Inflammatory macrophage (primary cell): ENCODE data around the gene ADGRG4.
"Not testable (repeated sequence)": the region's sequence is repeated elsewhere in the genome, so short reads cannot be mapped to it uniquely, and the experiment has no call there.

Source experiments
- DNase-seq, 2 donors: peaks; one replicate each; pipeline ENCODE4 v3.0.0-alpha.2; 2020 to 2022
- total RNA-seq, 18 experiments: gene quantifications; one replicate each; lab custom pipeline; 2026; ENCODE audit warnings: mixed read lengths in 6 of 18, inconsistent platforms in 2 of 18; lab: John Stamatoyannopoulos, UW

ADGRG4 gene
- total RNA-seq, result 0 to 0.20 (median 0) reads per million in 18 experiments

DNA sequence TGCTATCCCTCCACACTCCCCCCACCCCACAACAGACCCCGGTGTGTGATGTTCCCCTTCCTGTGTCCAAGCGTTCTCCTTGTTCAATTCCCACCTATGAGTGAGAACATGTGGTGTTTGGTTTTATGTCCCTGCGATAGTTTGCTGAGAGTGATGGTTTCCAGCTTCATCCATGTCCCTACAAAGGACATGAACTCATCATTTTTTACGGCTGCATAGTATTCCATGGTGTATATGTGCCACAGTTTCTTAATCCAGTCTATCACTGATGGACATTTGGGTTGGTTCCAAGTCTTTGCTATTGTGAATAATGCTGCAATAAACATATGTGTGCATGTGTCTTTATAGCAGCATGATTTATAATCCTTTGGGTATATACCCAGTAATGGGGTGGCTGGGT lies at the start of gene ADGRG4:
ADGRG4 (plus strand) TSS at position 243 of the 400 bp plus-strand sequence. CDS start 7,815 bp downstream, outside the sequence.
- DNase-seq, result not testable (repeated sequence)

- peak; percentile 38 to 49 for DNase-seq
Observed at GRCh38 chrX:136251041-136251991, 49.4 kb upstream of the ADGRG4 start, which contains the start of gene MAP7D3. Gene MAP7D3, minus strand, starts transcription at chrX:136251400. Its CDS starts 42 bp downstream, at chrX:136251358.

DNA sequence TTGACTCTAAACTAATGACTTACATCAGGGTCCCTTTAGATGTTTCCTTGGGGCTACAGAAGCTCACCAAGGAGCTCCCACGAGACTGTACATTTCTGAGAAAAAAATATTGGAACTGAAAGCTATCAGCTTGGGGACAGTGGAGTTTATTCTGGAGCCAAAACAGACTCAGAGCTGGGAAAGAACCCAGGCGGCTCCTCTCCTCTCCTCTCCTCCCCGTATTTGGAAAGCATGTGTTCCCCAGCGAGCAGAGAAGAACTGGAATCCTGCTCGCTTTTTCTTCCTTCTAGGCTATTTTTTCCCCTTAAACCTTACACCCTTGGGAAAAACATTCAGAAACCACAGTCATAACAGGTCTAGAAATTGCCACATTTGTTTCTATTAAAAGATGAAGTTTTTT lies 45.2 kb upstream of the ADGRG4 start:
- no peak for DNase-seq

DNA sequence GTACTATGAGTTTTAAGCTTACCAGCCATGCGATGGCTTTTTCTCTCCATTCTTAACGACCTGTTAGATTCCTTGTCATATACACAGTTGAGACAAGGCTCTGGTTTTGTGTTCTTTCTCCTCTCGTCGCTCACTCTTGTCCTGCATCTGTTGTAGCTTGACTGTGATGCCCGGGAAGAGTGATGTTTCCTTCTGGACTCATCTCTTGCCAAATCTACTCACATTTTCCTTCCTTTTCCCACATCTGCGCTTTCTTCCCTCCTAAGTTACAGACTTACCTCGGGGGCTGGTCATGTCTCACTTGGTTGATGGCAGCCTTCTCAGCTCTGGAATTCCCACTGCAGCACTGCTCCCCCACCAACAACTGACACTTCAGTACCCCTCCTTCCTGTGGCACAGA lies 44.7 kb upstream of the ADGRG4 start:
- no peak for DNase-seq

DNA sequence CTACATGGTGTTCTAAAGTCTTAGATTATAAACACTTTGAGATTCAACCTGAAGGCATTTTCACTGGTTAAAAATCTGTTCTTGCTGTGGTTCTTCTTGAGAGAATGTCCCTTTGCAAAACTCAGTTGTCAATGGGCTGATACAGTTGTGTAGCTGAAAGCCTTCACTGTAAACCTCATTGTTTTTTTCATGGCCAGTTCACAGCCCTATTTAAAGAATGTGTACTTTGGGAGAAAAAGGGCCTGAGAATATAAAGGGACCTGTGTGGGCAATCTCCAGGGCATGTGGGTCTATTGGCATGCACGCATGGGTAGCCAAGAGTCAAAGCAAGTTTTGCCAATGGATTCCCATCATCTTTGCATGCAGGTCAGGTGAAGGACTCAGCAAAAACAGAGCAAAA lies 41.8 kb upstream of the ADGRG4 start:
- no peak for DNase-seq

GRCh38 chrX:136259543-136259942 lies 41.2 kb upstream of the ADGRG4 start:
- no peak for DNase-seq

DNA sequence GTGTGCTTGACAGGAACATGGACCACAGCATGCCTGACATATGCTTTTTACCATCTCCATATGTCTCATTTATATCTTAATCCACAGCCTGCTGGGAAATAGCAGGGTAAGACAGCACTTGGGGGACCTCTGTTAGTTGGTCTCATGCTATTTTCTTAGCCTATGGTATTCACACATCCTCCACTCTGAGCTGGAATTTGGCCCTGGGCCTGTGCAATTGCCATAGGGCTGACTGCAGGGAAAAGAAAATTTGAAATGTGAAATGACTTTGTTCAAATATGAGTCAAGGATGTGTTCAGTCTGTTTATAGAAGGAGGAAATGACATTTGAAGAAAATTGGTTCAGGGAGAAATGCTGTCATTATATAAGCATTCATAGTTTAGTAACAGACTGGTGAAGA lies 40.0 kb upstream of the ADGRG4 start:
- no peak for DNase-seq

GRCh38 chrX:136261321-136261720 lies 39.4 kb upstream of the ADGRG4 start:
- no peak for DNase-seq

DNA sequence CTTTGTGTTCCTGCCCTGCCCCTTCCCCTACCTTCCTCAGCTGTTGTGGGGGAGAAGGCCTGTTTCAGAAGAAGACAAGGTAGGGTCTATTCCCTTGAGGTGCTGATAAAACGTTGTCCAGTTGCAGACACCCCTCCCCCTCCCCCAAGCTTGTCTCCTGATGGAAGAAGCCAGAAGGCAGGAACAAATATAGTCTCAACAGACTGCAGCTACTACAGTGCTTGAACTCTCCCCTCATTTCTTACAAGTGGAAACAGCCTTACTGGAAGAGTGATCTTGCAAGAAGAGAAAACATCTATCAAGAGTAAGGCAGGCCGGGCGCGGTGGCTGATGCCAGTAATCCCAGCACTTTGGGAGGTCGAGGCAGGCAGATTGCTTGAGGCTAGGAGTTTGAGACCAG lies 38.5 kb upstream of the ADGRG4 start:
- DNase-seq, result no peak

DNA sequence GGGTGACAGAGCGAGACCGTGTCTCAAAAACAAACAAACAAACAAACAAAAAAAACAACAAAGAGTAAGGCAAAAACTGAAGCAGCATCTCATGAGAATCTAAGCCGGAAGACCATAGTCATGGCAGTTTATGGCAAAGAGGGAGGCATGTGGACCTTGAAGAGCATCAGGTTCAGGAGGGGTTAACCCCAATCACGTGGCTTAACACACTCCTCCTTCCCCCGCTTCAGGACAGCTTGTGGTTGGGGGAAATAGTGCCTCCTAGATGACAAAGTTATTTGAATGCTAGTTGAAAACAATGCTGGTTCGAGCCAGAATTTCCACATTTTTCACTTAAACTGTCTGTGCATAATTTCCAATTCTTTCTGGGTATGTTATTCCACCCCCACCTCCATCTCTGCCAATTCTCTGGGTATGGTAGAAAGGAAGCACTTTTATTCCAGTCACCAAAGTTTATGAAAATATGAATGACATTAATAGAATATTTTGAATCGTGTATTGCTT lies 37.9 kb upstream of the ADGRG4 start:
- no peak for DNase-seq

- no peak for DNase-seq
Observed at GRCh38 chrX:136266828-136267227, 33.9 kb upstream of the ADGRG4 start.

- peak; percentile 12 to 13 for DNase-seq
Observed at GRCh38 chrX:136268051-136269048, 32.4 kb upstream of the ADGRG4 start.

- no peak for DNase-seq
Observed at GRCh38 chrX:136269921-136270320, 30.8 kb upstream of the ADGRG4 start.

GRCh38 chrX:136271300-136271699 lies 29.5 kb upstream of the ADGRG4 start:
- peak in 1 of 2 donors; percentile 3 for DNase-seq

- no peak for DNase-seq
Observed at GRCh38 chrX:136272325-136272724, 28.4 kb upstream of the ADGRG4 start.

DNA sequence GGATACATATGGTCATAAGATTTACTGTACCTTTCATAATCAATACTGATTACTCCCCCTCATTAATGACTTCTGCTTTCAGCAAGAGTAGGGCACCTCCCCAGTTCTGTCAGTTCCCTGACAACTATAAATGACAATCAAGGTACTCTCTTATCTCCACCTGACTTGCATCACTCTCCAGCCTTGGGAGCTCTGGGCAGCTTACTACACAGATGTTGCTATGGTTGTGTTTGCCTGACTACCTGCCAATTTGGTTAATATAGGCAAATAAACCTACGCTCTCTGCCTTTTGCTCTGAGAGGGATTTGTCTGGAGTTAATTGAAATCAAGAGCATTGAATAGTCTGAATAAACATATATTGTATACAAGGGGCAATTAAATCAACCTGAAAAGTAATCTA lies 26.8 kb upstream of the ADGRG4 start:
- DNase-seq, result no peak

DNA sequence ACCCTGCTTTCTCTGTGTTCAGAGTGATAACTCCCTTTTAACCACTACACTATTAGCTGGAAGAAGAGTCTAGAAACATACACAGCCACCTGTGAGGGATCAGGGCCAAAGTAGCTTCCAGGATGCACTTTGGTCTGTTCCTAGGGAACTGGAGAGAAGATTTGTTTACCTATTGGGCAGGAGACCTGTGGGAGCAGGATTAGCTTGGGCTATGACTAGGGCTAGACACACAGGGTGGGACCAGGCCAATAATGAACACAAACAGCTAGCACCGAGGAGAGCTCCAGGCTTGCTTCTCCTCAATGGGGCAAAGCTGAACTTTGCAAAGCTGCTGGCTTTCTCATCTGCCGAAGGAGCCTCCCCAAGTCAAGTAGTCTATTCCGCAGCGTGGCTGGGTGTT lies 25.2 kb upstream of the ADGRG4 start:
- DNase-seq, result no peak

- not testable (repeated sequence) for DNase-seq
Observed at GRCh38 chrX:136286375-136286774, 14.4 kb upstream of the ADGRG4 start.

GRCh38 chrX:136291824-136292223 lies 8.9 kb upstream of the ADGRG4 start:
- DNase-seq, result no peak

DNA sequence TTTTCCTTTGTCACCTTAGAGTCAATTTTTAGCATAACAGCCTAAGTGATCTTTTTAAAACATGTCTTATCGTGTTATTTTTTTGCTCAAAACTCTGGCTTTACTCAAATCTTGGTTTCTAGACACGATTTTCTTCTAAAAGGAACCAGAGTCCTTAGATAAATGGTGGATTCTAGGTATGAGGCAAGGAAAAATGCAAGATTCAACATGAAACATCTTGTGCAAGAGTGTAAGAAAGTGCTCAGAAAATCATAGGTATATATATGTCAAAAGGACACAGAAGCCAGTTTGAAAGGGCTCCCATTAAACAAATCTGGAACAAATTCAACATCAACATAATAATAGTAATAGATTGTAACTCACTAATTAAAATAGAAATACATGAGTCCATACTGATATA lies 8.1 kb upstream of the ADGRG4 start:
- no peak for DNase-seq

DNA sequence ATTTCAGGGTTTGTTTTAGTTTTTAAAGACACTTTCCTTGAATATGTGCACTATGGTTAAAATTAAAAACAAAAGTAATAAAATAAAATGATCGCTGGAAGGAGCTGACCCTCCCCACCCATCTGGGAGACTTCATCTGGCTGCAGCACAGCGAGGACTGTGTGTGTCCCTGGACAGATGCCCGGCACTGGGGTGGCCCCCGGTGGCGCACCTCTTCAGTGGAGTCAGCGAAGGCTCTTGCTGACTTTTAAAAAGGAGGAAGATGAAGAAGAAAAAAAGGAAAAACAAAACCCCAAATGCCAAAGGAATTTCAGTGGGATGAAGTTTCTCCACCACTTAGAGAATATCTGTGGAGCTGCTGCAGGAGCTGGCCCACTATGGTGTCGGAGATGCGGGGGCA lies 5.4 kb upstream of the ADGRG4 start:
- no peak for DNase-seq

DNA sequence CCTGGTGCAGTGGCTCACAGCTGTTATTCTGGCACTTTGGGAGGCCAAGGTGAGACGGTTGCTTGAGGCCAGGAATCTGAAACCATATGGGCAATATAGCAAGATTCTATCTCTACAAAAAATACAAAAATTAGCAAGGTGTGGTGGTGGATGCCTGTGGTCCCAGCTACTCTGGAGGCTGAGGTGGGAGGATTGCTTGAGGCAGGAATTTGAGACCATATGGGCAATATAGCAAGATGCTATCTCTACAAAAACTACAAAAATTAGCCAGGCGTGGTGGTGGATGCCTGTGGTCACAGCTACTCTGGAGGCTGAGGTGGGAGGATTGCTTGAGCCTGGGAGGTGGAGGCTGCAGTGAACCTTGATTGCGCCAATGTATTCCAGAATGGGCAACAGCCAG lies 2.3 kb downstream of the ADGRG4 start:
- DNase-seq, result no peak

- no peak for DNase-seq
Observed at GRCh38 chrX:136304493-136304892, 3.7 kb downstream of the ADGRG4 start.
